GM19238 (cell line): ENCODE results near the gene AHNAK.
"Not testable (repeated sequence)": the region's sequence is repeated elsewhere in the genome, so short reads cannot be mapped to it uniquely, and the experiment has no call there.

Experiments
- DNase-seq: peaks from one replicate; pipeline ENCODE4 v3.0.0; 2011; ENCODE audit warnings: low spot score; ENCODE audit not compliant: insufficient read length

Gene AHNAK

DNA sequence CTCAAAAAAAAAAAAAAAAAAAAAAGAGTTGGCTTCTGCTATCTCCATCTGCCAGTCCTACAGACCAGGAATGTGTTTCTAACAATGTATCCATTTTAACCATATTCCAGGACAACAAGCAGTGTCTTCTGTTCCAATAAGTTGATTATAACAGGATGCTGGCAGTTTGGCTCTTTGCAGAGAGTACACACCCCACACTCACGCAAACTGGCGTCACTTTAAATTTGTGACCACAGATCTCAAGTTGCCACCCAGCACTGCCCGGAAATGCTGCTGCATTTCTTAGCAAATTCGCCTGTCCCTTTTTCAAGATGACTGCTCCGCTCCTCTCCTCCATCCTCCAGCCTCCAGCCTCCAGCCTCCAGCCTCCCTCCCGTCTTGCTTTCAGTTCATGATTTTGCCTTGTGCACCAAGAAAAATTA, 83.5 kb downstream of the AHNAK start:
- DNase-seq = no peak

DNA sequence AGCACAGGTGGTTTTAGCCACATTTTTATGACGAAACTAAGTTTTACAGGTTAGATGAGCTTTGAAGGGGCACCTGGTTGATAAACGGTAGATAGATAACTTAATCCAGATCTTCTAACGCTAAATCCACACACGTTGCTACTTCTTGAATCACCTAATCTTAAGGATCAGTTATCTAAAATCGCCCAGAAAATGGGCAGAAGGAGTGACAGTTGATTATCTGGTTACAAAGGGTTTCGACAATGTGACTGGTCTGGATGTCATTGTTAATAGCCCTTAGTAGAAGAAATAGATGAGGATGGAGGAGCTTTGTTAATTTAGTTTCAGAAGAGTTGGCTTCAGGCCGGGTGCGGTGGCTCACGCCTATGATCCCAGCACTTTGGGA, 84.1 kb downstream of the AHNAK start:
- no peak for DNase-seq

DNA sequence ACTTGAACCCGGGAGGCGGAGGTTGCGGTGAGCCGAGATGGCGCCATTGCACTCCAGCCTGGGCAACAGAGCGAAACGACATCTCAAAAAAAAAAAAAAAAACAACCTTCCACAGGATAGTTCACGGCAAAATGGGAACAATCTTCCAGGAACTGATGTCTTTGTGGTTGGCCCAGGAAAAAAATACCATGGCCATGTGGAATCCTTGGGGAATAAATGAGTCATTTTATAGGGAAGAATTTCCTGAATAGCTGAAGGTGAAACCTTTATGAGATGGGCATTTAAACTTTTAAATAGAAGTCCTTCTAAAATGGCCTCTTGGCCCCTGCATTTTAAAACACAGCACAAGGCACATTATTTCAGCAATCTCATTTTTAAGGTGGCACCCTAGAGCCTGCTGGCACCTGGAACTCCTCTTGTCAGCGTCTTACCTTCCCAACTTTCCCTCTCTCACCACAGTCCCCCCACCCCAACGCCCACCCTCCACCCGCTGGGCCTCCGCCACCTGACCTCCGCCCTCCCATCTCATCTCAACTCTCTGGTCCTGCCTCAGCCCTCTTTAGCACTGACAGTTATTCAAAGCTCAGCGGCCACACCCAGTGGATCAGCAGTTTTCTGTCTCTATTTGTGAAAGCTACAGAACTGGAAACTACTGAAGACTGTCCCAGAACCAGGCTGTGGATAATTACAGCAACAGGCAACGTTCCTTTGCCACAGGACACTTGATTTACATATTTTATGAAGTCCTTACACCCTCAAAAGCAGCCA, 84.7 kb downstream of the AHNAK start:
- DNase-seq = no peak

DNA sequence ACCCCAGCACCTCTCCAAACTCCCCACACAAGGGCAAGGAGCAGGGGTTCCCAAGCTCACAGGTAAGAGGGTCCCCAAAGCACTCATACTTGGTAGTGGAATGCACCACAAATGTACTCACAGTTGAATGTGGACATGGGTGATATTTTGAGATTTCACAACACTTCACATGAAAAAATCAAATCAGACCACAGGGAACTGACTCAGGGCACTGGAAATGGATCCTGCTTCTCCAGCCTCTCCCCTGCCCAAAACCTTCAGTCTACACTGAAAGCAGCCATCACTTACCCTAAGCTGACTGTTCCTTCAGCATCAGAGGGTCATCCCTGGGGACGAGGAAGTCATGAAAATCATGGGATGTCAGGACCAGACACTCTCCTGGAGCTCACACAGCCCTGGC, 87.5 kb downstream of the AHNAK start:
- DNase-seq = no peak

DNA sequence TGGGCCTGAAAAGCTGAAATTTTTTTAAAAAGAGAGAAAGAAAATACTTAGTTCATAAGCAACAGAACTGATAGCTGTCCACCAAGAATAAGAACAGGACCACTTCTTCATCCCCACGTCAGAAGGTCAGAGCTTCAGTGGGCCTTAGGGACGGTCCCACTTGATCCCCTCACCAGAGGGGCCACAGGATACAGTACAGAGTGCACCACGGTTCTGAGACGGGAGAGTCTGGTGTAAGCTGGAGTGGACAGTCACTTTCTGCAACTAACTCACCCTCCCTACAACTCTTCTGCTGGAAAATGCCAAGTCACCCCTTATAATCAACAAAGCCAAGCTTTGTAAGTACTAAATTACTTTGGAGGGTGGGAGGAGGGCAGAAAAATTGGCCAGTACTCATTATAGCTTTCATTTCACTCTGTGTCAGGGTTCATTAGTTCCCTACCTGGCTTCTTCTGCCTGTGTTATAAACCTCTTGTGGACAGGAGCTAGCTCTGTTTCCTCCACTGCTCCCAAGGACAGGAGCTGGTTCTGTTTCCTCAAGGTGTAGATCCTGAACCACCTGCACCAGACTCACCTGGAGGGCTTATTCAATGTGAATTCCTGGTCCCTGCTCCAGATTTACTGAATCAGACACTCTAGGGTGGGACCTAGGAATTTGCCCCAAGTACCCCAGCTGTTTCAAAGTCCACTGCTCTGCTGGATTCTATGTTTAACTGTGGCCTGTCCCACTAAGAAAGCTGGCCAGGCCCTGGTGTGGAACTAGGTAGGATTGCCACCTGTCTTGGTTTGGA, 88.2 kb downstream of the AHNAK start:
- no peak for DNase-seq

DNA sequence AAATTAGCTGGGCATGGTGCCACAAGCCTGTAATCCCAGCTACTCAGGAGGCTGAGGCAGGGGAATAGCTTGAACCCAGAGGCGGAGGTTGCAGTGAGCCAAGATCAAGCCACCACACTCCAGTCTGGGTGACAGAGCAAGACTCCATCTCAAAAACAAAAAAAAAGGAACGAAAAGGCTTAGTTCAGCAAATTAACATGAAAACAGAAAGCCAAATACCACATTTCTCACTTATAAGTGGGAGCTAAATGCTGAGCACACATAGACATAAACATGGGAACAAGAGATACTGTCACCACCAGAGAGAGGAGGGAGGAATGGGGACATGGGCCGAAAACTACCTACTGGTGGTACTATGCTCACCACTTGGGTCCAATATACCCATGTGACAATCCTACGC, 89.1 kb downstream of the AHNAK start:
- no peak for DNase-seq

DNA sequence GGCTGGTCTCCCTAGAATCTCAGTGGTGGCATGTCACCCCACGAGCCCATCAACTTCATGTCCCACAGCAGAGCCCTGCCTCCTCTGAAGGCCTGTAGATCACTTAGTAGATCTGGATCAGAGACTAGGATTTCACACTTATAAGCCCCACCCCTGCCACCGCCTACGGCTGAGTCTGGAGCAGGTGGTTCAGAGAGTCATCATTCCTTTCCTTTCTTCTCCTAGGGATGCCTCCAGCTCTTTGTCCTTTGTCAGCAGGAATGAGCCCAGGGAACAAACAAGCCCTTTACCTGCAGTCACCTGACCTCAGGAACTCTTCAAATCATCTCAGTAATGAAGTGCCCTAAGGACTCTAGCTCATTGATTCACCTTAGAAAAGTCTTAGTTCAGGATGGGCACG, 90.0 kb downstream of the AHNAK start:
- DNase-seq = no peak

DNA sequence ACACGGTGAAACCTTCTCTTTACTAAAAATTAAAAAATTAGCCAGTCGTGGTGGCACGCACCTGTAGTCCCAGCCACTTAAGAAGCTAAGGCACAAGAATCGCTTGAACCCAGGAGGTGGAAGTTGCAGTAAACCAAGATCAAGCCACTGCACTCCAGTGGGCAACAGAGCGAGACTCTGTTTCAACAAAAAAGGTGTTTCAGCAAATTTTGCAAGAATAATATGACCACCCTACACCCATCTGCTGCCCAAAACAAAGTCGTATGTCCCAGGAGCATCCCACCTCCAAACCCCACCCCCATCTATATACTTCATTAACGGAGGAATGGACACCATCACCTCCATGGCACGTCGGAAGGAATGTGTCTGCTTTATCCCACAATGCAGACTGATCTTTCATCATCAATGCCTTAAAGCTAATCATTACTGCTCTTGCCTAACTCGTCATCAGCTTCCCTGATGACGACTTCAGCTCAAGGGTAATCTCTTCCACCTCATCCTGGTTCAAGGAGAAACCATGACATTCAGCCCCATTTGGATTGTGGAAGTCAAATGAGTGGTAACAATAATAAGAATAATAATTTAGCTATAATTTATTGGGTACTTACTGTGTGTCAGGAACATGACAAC, 93.7 kb downstream of the AHNAK start:
- DNase-seq = no peak

DNA sequence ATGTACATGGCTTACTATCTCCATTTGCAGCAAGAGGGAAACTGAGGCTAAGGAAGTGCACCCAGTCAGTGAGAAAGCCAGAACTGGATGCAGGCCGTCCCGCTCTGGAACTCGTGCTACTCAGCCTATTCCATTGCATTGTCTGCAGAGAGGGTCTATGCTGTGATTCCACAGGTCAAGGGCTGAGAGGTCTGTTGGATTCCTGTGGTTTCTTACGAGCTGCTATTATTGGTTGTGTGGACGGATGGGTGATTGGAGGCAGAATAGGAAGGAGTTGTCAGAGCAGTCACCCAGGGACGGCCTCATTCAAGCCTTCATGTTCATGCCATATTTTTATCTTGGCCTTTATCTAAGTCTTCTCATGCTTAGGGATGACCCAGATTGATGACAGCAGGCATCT, 94.3 kb downstream of the AHNAK start:
- DNase-seq = no peak

DNA sequence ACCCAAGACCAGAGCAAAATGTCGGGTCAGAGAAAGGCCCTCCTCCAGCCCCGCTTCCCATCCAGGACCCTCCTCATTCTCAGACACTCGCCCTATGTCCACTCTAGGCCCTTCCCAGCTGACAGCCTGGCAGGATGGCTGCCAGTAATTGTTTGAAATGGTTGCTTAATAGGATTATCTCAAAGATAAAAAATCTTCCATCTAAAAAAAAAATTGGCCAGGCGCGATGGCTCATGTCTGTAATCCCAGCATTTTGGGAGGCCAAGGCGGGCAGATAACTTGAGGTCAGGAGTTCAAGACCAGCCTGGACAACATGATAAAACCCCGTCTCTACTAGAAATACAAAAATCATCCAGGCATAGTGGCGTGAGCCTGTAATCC, 95.4 kb downstream of the AHNAK start:
- DNase-seq = no peak

DNA sequence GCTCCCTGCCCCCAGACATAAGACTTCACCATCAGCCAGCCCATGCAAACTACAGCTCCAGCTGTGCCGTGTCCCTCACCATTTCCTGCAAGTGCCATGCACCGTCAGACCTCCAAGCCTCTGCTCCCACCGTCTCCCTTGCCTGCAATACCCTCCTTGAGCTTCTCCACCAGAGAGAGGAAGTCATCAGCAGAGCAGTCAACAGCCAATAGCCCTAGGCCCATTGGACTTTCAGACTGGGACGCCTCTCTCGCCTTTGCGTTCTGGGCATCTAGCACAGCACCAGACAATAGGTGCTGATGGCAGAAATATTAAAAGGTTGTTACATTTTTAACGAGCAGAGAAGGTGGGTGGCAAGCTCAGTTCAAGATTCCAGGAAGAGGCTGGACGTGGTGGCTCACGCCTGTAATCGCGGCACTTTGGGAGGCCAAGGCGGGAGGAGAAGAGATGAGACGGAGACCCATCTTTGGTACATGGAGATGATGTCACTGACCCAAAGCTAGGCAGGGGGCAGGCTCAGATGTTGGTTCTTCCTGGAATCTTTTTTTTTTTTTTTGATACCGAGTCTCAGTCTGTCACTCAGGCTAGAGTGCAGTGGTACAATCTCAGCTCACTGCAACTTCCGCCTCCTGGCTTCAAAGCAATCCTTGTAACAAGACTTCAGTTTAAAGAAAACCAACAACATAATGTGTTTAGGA, 95.9 kb downstream of the AHNAK start:
- DNase-seq = no peak

DNA sequence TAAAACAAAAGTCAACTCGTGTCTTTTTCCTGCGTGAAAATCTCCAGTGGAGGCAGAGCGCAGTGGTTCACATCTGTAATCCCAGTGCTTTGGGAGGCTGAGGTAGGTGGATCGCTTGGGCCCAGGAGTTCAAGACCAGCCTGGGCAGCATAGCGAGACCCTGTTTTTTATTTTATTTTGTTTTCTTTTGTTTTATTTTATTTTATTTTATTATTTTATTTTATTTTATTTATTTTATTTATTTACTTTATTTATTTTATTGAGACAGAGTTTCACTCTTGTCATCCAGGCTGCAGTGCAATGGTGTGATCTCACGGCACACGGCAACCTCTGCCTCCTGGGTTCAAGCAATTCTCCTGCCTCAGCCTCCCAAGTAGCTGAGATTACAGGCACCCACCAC, 96.7 kb downstream of the AHNAK start:
- not testable (repeated sequence) for DNase-seq

DNA sequence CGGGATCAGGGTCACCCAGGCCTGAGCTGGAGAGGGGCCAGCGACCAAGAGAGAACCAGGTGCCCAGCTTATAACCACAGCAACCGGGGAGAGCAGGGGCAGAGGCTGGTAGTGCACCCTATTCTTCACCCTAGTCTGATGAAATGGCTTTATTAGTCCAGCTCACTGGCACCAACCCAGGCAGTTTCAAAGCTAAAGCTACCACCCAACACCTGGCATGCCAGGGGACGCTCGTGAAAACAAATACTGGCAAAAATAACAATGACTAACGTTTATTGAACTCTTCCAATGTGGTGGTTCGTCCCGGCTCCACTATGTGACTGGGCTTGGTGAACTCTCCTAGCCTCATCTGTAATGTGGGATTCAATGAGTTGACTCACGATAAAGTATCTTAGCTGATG, 97.2 kb downstream of the AHNAK start:
- no peak for DNase-seq

DNA sequence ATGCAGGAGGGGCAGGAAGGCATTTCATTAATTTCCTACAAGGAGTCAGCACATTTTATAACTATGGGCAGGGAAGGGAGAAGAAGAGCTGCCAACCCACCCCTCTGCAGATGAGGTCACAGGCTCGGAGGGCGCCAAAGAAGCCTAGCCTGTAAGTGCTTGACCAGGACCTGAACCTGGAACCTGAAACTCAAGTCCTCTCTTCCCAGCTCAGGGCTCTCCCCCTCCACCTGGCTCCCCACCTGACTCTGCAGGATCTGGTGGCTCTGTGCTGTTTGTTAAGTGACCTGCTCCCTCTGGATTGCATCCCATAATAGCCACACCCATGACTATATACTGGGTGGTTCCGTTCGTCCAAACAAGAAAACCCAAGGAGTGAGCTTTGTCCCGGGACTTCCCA, 100.5 kb downstream of the AHNAK start:
- DNase-seq = no peak

DNA sequence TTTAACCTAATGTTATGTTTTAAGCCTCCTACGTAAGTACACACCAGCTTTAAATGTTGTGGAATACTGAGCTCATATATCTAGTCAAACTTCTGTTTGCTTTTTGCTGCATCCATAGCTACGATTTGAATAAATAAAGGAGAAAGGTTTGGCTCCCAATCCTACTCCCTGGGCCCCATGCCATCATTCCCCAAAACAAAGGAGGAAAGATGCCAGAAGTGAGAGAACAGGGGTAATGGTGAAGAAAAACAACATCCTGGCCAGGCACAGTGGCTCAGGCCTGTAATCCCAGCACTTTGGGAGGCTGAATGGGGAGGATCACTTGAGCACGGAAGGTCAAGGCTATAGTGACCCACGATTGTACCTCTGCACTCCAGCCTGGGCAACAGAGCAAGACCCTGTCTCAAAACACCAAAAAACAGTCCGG, 101.3 kb downstream of the AHNAK start:
- DNase-seq = no peak

DNA sequence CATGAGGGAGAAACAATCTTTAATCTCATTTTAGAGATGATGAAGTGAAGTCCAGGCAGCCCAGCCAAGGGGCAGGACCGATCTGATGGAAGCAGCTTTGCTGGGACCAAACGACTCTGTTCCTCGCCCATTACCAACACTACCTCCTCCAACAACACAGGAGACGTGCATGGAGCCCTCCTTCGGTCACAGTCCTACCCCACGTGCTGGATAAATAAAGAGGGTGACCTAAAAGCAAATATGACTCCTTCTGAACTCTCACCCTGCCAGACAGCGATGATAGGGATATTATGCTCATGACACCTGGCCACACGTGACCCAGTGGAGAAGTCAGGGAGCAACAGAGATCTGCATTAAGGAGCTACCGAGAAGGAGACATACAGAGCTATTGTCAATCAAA, 101.8 kb downstream of the AHNAK start:
- DNase-seq = no peak

DNA sequence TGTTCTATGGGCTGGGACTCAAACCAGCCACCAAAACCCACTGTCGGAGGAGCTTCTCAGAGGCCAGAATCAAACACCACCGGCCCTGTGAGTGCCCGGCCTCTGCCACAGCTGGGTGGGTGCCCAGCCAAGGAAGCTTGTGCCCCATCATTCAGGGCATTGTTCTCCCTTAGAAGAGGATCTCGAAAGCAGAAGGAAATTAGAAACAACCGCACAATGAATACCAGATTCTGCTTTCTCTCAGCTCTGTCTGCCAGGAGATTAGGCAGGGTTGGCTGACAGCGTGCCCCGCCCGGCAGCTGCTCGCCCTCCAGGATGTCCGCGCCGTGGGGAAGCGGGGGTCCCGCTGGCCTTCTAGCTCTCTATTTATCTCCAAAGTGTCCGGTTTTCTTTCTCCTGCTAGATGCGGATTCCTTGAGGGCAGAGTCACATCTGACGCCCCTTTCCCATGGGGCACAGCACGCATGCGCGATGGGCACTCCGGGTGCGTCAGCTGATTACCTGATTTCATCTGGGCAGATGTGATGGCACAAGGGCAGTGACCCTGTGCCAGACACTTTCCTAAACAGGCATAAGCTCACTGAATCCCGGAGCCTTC, 102.3 kb downstream of the AHNAK start:
- DNase-seq = no peak

DNA sequence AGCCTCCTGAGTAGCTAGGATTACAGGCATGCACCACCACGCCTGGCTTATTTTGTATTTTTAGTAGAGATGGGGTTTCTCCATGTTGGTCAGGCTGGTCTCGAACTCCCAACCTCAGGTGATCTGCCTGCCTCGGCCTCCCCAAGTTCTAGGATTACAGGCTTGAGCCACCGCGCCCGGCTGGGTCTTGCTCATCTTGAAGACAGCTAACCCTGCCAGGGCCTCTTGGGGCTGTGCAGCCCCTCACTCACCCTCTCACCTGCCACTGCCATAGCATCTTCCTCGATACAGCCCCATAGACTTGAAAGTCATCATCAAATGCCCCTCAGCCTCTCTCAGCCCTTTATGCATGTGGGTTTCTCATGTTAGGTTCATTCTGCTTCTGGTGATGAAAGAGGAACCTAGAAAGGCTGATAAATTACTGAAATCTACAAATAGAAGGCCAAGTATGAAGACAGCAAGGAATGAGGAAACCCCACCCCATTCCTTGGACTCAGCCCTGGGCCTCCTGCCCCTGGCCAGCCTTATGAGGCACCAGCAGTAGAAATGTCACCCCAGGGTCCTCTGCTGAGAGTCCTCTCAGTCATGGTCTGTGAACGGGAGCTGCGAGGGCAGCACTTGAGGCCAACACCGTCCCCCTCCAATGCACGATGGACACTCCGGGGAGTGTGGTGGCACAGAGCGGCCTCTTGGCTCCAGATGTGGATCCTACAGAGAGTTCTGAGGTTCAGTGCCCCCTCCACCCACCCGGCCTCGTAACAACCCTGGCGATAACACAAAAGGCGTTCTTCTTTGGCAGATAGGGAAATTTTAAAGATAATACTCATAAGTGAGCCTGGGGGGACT, 103.0 kb downstream of the AHNAK start:
- no peak for DNase-seq

DNA sequence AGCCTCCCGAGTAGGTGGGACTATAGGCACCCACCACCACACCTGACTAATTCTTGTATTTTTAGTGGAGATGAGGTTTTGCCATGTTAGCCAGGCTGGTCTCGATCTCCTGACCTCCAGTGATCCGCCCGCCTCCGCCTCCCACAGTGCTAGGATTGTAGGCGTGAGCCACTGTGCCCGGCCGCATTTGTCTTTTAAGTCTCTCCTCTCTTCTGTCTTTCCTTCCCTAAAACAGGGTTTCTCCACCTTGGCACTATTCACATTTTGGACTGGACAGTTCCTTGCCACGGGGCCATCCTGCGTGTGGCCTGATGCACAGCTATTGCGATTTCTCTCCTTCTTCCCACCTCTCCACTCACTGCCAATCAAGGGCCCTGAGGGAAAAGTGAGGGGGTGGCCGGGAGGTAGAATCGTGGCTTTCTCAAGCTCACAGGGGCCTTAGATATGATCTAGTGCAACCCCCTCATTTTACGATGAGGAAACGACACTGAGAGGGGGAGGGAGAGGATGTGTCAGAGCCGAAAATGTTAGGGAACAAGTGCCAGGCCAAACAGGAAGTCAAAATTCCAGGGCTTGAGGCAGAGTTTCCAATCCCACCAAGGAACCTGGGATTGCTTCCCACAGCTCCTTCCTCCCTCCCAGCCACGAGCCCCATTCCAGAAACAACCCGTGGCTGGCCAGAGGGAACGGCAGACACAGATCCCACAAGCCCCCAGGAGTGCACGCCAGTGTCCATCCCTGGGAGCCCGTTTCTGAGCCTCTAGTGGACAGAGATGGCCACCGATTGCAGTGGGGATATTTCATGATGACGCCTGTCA, 106.6 kb downstream of the AHNAK start:
- no peak for DNase-seq

DNA sequence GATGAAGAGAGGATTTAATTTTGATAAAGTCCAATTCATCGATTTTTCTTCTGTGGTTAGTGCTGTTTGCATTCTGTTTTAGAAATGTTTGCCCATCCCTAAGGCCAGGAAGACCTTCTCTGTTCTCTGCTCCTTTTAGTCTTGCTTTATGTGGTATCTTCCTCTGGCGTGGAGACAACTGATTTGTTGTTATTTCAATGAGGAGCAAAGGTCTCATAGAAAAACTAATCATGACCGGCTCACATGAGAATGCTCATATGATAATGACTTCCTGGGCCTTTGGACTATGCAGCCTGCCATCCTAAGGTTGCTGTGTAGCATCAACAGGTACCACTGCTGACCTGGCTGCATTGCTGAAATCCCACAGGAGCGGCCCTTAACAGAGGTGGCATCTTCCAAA, 108.0 kb downstream of the AHNAK start:
- DNase-seq = no peak
